GM23338 (cell line): Measurements from ENCODE around the gene CSDE1. TPM values are rescaled to one million over a fixed set of nuclear protein-coding genes. Genes with fewer than 3 reads are reported as not detected.

Experiments used
- ATAC-seq: fragments of 200-7000 bp; cut with Tn5 transposase; 3 replicates; pipeline ENCODE4 v1.9.1; 2020
- DNase-seq: peaks from one replicate; pipeline ENCODE4 v3.0.0-alpha.2; 2015; ENCODE audit warnings: low spot score
- H2AFZ ChIP-seq: fragments of 200-600 bp; sonication (generic); 2 replicates; pipeline ENCODE4 v1.8.0; 2016; ENCODE audit warnings: antibody characterized with exemption, mild to moderate bottlenecking, moderate library complexity
- H3F3A ChIP-seq: fragments of 200-600 bp; sonication (generic); replicated peaks from 2 replicates; pipeline ENCODE4 v1.8.0; 2017; ENCODE audit warnings: antibody characterized with exemption, mixed run types, low read depth
- H3K27ac ChIP-seq: fragments of 200-600 bp; sonication (generic); 2 replicates; pipeline ENCODE4 v1.6.1; 2016; ENCODE audit warnings: low read depth
- H3K27me3 ChIP-seq: fragments of 200-600 bp; sonication (generic); 2 replicates; pipeline ENCODE4 v1.8.0; 2016; ENCODE audit warnings: mild to moderate bottlenecking, mixed run types, moderate library complexity; ENCODE audit not compliant: insufficient read depth
- H3K36me3 ChIP-seq: fragments of 200-600 bp; sonication (generic); 2 replicates; pipeline ENCODE4 v1.8.0; 2016; ENCODE audit warnings: mild to moderate bottlenecking; ENCODE audit not compliant: insufficient read depth
- H3K4me1 ChIP-seq: fragments of 200-600 bp; sonication (generic); 2 replicates; pipeline ENCODE4 v1.8.0; 2016; ENCODE audit warnings: mild to moderate bottlenecking, moderate library complexity; ENCODE audit not compliant: insufficient read depth
- H3K4me2 ChIP-seq: fragments of 200-600 bp; sonication (generic); 2 replicates; pipeline ENCODE4 v1.7.1; 2017; ENCODE audit warnings: mixed run types
- H3K4me3 ChIP-seq: fragments of 200-600 bp; sonication (generic); 2 replicates; pipeline ENCODE4 v1.6.1; 2016; ENCODE audit warnings: mixed run types
- H3K79me2 ChIP-seq: fragments of 200-600 bp; sonication (generic); replicated peaks from 2 replicates; pipeline ENCODE4 v1.8.0; 2017; ENCODE audit warnings: mild to moderate bottlenecking; ENCODE audit not compliant: insufficient read depth
- H3K9me2 ChIP-seq: fragments of 200-600 bp; sonication (generic); 2 replicates; pipeline ENCODE4 v1.8.0; 2017; ENCODE audit not compliant: insufficient read depth
- H4K20me1 ChIP-seq: fragments of 200-600 bp; sonication (generic); replicated peaks from 2 replicates; pipeline ENCODE4 v1.8.0; 2017; ENCODE audit warnings: mild to moderate bottlenecking; ENCODE audit not compliant: insufficient read depth
- H3K27ac Mint-ChIP-seq: 2 replicates; pipeline ENCODE4 v1.8.0; 2020; ENCODE audit warnings: inconsistent platforms, mild to moderate bottlenecking, moderate library complexity, mixed read lengths
- H3K27me3 Mint-ChIP-seq: 3 replicates; pipeline ENCODE4 v1.8.0; 2022; ENCODE audit warnings: low read depth, mild to moderate bottlenecking, moderate library complexity, mixed read lengths, inconsistent platforms; ENCODE audit not compliant: insufficient read depth, poor library complexity
- H3K36me3 Mint-ChIP-seq: 3 replicates; pipeline ENCODE4 v1.8.0; 2021; ENCODE audit warnings: low read depth, mild to moderate bottlenecking, inconsistent platforms, moderate library complexity, mixed read lengths
- H3K4me1 Mint-ChIP-seq: 3 replicates; pipeline ENCODE4 v1.8.0; 2020; ENCODE audit warnings: mild to moderate bottlenecking, inconsistent platforms, mixed read lengths
- H3K4me3 Mint-ChIP-seq: 3 replicates; pipeline ENCODE4 v1.8.0; 2021; ENCODE audit warnings: moderate library complexity, mild to moderate bottlenecking, inconsistent platforms, mixed read lengths
- H3K9me3 Mint-ChIP-seq: 3 replicates; pipeline ENCODE4 v1.8.0; 2020; ENCODE audit warnings: moderate library complexity, mild to moderate bottlenecking, inconsistent platforms, mixed read lengths
- JUNB ChIP-seq: IDR thresholded peaks from one replicate; pipeline ENCODE4 v1.6.1; 2016; ENCODE audit warnings: antibody characterized with exemption; ENCODE audit not compliant: unreplicated experiment
- STAT1 ChIP-seq: IDR thresholded peaks from one replicate; pipeline ENCODE4 v1.6.1; 2016; ENCODE audit warnings: antibody characterized with exemption; ENCODE audit not compliant: unreplicated experiment
- ZNF331 ChIP-seq: fragments of 250-450 bp; sonication (Bioruptor Pico); IDR thresholded peaks from 2 replicates; pipeline ENCODE4 v1.5.0; 2020; ENCODE audit warnings: low read depth, mild to moderate bottlenecking, moderate library complexity
- polyA plus RNA-seq: library from polyadenylated mRNA; unstranded; fragments of >200 nt; fragmentation: Nextera tagmentation; extraction: Ambion mirVana; gene quantifications from 2 replicates; pipeline ENCODE4 v1.2.1, GENCODE V29; 2016
- total RNA-seq: library from RNA; depleted of rRNA; stranded (reverse); fragments of >200 nt; shearing (Covaris generic); gene quantifications from 2 replicates; pipeline ENCODE4 v1.2.3, GENCODE V29; 2014
- TF ChIP-seq, protein P1 (sequence below): IDR thresholded peaks from one replicate; pipeline ENCODE4 v1.6.1; 2018; ENCODE audit warnings: antibody characterized with exemption; ENCODE audit not compliant: unreplicated experiment
- TF ChIP-seq, protein P2 (sequence below): IDR thresholded peaks from 2 replicates; pipeline ENCODE4 v1.6.1; 2016; ENCODE audit warnings: antibody characterized with exemption
- TF ChIP-seq, protein P3 (sequence below), 2 experiments: fragments of 200-600 bp in 1 of 2; sonication (generic) in 1 of 2; conservative IDR thresholded peaks; 2 replicates each; pipeline versions ENCODE4 v1.5.1 to v1.6.1; 2016 to 2017; ENCODE audit warnings: antibody characterized with exemption in 2 of 2, low read depth in 2 of 2, mild to moderate bottlenecking in 2 of 2, moderate library complexity in 1 of 2

CSDE1 gene
- total and polyA plus RNA-seq, 2 experiments from 2014 or later = 214 to 1,054 TPM

DNA sequence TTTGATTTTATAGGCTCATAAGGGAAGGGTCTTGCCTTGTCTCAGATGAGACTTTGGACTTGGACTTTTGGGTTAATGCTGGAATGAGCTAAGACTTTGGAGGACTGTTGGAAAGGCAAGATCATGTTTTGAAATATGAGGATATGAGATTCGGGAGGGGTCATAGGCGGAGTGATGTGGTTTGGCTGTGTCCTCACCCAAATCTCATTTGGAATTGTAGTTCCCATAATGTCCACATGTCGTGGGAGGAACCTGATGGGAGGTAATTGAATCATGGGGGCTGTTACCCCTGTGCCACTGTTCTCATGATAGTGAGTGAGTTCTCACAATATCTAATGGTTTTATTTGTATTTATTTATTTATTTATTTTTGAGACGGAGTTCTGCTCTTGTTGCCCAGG lies 6.9 kb upstream of the CSDE1 start:
- Histone ChIP-seq H3F3A (no peaks in the 10 kb centered on the region), H3K27me3 (no peaks in the 10 kb centered on the region), H3K79me2 (no peaks in the 10 kb centered on the region), H2AFZ (no peak overlapping the region), H4K20me1 (no peaks in the 10 kb centered on the region), H3K4me2 (no peak overlapping the region), H3K4me3 (no peak overlapping the region), H3K9me2 (no peaks in the 10 kb centered on the region; the same call in 1 of the 2 replicates), H3K36me3 (no peaks in the 10 kb centered on the region), H3K4me1 (no peaks in the 10 kb centered on the region), H3K27ac (no peak overlapping the region)
- peak; percentile 32 for DNase-seq
- TF ChIP-seq STAT1 = no peak
- no peak for TF ChIP-seq ZNF331
- TF ChIP-seq, protein P1, sequence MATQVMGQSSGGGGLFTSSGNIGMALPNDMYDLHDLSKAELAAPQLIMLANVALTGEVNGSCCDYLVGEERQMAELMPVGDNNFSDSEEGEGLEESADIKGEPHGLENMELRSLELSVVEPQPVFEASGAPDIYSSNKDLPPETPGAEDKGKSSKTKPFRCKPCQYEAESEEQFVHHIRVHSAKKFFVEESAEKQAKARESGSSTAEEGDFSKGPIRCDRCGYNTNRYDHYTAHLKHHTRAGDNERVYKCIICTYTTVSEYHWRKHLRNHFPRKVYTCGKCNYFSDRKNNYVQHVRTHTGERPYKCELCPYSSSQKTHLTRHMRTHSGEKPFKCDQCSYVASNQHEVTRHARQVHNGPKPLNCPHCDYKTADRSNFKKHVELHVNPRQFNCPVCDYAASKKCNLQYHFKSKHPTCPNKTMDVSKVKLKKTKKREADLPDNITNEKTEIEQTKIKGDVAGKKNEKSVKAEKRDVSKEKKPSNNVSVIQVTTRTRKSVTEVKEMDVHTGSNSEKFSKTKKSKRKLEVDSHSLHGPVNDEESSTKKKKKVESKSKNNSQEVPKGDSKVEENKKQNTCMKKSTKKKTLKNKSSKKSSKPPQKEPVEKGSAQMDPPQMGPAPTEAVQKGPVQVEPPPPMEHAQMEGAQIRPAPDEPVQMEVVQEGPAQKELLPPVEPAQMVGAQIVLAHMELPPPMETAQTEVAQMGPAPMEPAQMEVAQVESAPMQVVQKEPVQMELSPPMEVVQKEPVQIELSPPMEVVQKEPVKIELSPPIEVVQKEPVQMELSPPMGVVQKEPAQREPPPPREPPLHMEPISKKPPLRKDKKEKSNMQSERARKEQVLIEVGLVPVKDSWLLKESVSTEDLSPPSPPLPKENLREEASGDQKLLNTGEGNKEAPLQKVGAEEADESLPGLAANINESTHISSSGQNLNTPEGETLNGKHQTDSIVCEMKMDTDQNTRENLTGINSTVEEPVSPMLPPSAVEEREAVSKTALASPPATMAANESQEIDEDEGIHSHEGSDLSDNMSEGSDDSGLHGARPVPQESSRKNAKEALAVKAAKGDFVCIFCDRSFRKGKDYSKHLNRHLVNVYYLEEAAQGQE = no peak
- TF ChIP-seq, protein P2, sequence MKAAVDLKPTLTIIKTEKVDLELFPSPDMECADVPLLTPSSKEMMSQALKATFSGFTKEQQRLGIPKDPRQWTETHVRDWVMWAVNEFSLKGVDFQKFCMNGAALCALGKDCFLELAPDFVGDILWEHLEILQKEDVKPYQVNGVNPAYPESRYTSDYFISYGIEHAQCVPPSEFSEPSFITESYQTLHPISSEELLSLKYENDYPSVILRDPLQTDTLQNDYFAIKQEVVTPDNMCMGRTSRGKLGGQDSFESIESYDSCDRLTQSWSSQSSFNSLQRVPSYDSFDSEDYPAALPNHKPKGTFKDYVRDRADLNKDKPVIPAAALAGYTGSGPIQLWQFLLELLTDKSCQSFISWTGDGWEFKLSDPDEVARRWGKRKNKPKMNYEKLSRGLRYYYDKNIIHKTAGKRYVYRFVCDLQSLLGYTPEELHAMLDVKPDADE = no peak
- TF ChIP-seq JUNB = no peak
- Mint-ChIP-seq H3K27me3 (no peaks in the 10 kb centered on the region), H3K36me3 (no peaks in the 10 kb centered on the region), H3K27ac (no peak overlapping the region), H3K4me1 (no peaks in the 10 kb centered on the region), H3K9me3 (no peaks in the 10 kb centered on the region; the same call in 2 of the 3 replicates), H3K4me3 (no peak overlapping the region)
- ATAC-seq = no peak; the same call in 2 of the 3 replicates

DNA sequence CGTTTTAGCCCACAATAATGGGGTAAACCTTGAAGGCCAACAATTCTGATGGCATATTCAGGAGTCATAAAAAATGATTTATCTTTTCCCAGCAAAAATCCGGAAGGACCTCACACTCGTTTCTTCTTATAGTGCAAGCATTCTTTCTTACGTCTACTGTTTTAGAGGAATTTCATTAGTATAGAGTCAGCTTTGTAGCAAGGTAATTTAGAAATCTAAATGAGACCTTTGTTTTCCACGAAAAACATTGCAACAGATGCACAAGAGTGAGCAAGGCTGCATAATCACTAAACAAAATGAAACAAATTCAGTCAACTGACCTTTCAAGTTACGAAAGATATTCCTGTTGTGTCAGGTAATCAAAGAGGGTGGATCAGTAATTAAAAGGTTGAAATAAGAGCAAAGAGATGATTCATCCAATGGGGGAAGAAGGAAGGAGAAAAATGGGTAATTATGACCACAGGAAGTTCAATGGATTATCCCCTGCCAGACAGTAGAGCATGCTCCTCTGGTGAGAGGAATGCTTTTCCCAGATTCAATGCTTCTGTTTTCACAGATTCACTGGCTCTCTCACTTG lies 560 bp upstream of the CSDE1 start:
- peak overlapping the region; percentile 96 for H3K4me3 Mint-ChIP-seq
- Histone ChIP-seq H3K27me3 (no peaks in the 10 kb centered on the region), H3K79me2 (peaks cover 39% of the 10 kb centered on the region), H3K27ac (peak overlapping the region; percentile 41), H3K4me2 (peak overlapping the region; percentile 61), H3K36me3 (0 out of 2 replicates have a peak, but pooled peaks cover 4% of the 10 kb centered on the region), H3K4me1 (peaks cover 30% of the 10 kb centered on the region), H3K9me2 (no peaks in the 10 kb centered on the region; the same call in 1 of the 2 replicates), H2AFZ (peak overlapping the region; percentile 39; the same call in 1 of the 2 replicates), H4K20me1 (peaks cover 28% of the 10 kb centered on the region), H3F3A (no peaks in the 10 kb centered on the region), H3K4me3 (peak overlapping the region; percentile 37)
- ATAC-seq = no peak
- peaks cover 37% of the 10 kb centered on the region for H3K4me1 Mint-ChIP-seq
- H3K27me3 Mint-ChIP-seq = peaks cover 9% of the 10 kb centered on the region
- peak overlapping the region; percentile 100 for H3K27ac Mint-ChIP-seq
- TF ChIP-seq, protein P3, sequence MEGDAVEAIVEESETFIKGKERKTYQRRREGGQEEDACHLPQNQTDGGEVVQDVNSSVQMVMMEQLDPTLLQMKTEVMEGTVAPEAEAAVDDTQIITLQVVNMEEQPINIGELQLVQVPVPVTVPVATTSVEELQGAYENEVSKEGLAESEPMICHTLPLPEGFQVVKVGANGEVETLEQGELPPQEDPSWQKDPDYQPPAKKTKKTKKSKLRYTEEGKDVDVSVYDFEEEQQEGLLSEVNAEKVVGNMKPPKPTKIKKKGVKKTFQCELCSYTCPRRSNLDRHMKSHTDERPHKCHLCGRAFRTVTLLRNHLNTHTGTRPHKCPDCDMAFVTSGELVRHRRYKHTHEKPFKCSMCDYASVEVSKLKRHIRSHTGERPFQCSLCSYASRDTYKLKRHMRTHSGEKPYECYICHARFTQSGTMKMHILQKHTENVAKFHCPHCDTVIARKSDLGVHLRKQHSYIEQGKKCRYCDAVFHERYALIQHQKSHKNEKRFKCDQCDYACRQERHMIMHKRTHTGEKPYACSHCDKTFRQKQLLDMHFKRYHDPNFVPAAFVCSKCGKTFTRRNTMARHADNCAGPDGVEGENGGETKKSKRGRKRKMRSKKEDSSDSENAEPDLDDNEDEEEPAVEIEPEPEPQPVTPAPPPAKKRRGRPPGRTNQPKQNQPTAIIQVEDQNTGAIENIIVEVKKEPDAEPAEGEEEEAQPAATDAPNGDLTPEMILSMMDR (conservative IDR thresholded peaks at IDR 0.05; ENCODE audit: low read depth in 2 of 2) = 0 out of 4 replicates have a peak, but pooled peaks of 1 of the 2 experiments have one; percentile 7
- TF ChIP-seq JUNB = no peak
- no peaks in the 10 kb centered on the region; the same call in 2 of the 3 replicates for H3K9me3 Mint-ChIP-seq
- peaks cover 26% of the 10 kb centered on the region for H3K36me3 Mint-ChIP-seq
- no peak for DNase-seq
